Ishikawa (cell line): ENCODE data around the gene NR3C1.

ENCODE experiments used
- CEBPB ChIP-seq: IDR thresholded peaks from 2 replicates; pipeline ENCODE4 v1.6.1; 2012
- CREB1 ChIP-seq: IDR thresholded peaks from 2 replicates; pipeline ENCODE4 v1.6.1; 2012; ENCODE audit warnings: low read depth
- EP300 ChIP-seq: IDR thresholded peaks from 2 replicates; pipeline ENCODE4 v1.6.1; 2012; ENCODE audit warnings: borderline replicate concordance
- RAD21 ChIP-seq: IDR thresholded peaks from 2 replicates; pipeline ENCODE4 v1.6.1; 2012; ENCODE audit warnings: low read depth
- TAF1 ChIP-seq: IDR thresholded peaks from 2 replicates; pipeline ENCODE4 v1.6.1; 2012; ENCODE audit warnings: low read depth, mild to moderate bottlenecking
- YY1 ChIP-seq: IDR thresholded peaks from 2 replicates; pipeline ENCODE4 v1.6.1; 2012; ENCODE audit warnings: low read depth
- TF ChIP-seq, protein P1 (sequence below): IDR thresholded peaks from 2 replicates; pipeline ENCODE4 v1.6.1; 2012; ENCODE audit warnings: low read depth, mild to moderate bottlenecking
- TF ChIP-seq, protein P2 (sequence below): IDR thresholded peaks from 2 replicates; pipeline ENCODE4 v1.6.1; 2012

DNA sequence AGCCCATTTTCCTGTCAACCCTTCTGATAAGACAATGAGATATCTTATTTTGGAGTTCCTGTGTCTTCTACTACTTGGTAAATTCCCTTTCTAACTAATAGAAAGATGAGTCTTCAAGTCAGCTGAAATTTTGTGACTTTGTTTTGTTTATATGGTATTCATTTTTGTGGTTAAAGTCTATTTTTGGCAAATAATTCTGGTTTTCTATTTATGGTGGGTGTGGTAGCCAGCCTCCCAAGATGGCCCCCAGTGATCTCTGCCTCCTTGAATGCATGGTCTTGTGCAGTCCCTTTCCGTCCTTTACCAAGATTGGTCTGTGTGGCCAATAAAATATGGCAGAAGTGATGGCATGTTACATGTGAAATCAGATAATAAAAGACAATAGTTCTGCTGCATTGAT lies 91.5 kb downstream of the NR3C1 start:
- TF ChIP-seq CREB1 = no peak
- TF ChIP-seq EP300 = no peak
- TF ChIP-seq CEBPB = no peak
- no peak for TF ChIP-seq YY1
- no peak for TF ChIP-seq RAD21
- TF ChIP-seq, protein P1, sequence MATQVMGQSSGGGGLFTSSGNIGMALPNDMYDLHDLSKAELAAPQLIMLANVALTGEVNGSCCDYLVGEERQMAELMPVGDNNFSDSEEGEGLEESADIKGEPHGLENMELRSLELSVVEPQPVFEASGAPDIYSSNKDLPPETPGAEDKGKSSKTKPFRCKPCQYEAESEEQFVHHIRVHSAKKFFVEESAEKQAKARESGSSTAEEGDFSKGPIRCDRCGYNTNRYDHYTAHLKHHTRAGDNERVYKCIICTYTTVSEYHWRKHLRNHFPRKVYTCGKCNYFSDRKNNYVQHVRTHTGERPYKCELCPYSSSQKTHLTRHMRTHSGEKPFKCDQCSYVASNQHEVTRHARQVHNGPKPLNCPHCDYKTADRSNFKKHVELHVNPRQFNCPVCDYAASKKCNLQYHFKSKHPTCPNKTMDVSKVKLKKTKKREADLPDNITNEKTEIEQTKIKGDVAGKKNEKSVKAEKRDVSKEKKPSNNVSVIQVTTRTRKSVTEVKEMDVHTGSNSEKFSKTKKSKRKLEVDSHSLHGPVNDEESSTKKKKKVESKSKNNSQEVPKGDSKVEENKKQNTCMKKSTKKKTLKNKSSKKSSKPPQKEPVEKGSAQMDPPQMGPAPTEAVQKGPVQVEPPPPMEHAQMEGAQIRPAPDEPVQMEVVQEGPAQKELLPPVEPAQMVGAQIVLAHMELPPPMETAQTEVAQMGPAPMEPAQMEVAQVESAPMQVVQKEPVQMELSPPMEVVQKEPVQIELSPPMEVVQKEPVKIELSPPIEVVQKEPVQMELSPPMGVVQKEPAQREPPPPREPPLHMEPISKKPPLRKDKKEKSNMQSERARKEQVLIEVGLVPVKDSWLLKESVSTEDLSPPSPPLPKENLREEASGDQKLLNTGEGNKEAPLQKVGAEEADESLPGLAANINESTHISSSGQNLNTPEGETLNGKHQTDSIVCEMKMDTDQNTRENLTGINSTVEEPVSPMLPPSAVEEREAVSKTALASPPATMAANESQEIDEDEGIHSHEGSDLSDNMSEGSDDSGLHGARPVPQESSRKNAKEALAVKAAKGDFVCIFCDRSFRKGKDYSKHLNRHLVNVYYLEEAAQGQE = no peak
- TF ChIP-seq, protein P2, sequence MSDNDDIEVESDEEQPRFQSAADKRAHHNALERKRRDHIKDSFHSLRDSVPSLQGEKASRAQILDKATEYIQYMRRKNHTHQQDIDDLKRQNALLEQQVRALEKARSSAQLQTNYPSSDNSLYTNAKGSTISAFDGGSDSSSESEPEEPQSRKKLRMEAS = no peak
- TF ChIP-seq TAF1 = no peak
